Peyer's patch (tissue), 4 donors: ENCODE measurements around the gene PPFIA1. TPM values are rescaled to one million over a fixed set of nuclear protein-coding genes. Genes with fewer than 3 reads are reported as not detected.

Experiments
- DNase-seq, 3 donors: peaks; one replicate each; pipeline ENCODE4 v3.0.0-alpha.2; 2017 to 2019
- H3K27ac ChIP-seq, 4 donors: fragments of 200-600 bp; sonication (generic); one replicate each; pipeline ENCODE4 v1.5.1; 2016 to 2019
- H3K27me3 ChIP-seq, 2 donors: fragments of 200-600 bp; sonication (generic); one replicate each; pipeline ENCODE4 v1.5.1; 2019
- H3K36me3 ChIP-seq, 3 donors: fragments of 200-600 bp; sonication (generic); one replicate each; pipeline ENCODE4 v1.5.1; 2016 to 2019
- H3K4me1 ChIP-seq, 4 donors: fragments of 200-600 bp; sonication (generic); one replicate each; pipeline ENCODE4 v1.5.1; 2016 to 2019
- H3K4me3 ChIP-seq, 4 donors: fragments of 200-600 bp; sonication (generic); 1 replicate in 3 of 4; 2 replicates in 1 of 4; pipeline ENCODE4 v1.5.1; 2016 to 2019; ENCODE audit warnings: mild to moderate bottlenecking in 1 of 4
- H3K9me3 ChIP-seq, 4 donors: fragments of 200-600 bp; sonication (generic); one replicate each; pipeline ENCODE4 v1.5.1; 2016 to 2019; ENCODE audit warnings: mild to moderate bottlenecking in 1 of 4
- POLR2A ChIP-seq, 2 donors: fragments of 450-650 bp; IDR thresholded peaks; one replicate each; pipeline ENCODE4 v1.5.1; 2017; ENCODE audit warnings: antibody characterized with exemption in 2 of 2, mild to moderate bottlenecking in 2 of 2, moderate library complexity in 2 of 2
- total RNA-seq, 4 donors: library from RNA; depleted of rRNA; stranded (reverse); fragments of >200 nt; gene quantifications; one replicate each; pipeline ENCODE4 v1.1.0, GENCODE V29; 2016
- TF ChIP-seq, protein P1 (sequence below), 6 experiments: fragments of 450-650 bp in 4 of 6; fragments of 200-600 bp in 2 of 6; sonication (generic) in 1 of 6; IDR thresholded peaks; one replicate each; pipeline ENCODE4 v1.5.1; 2017 to 2019; ENCODE audit warnings: antibody characterized with exemption in 6 of 6, mild to moderate bottlenecking in 3 of 6, moderate library complexity in 1 of 6

PPFIA1 gene
- total RNA-seq, 4 donors from 2014 or later: 45.5 to 111 (median 71.4) TPM

DNA sequence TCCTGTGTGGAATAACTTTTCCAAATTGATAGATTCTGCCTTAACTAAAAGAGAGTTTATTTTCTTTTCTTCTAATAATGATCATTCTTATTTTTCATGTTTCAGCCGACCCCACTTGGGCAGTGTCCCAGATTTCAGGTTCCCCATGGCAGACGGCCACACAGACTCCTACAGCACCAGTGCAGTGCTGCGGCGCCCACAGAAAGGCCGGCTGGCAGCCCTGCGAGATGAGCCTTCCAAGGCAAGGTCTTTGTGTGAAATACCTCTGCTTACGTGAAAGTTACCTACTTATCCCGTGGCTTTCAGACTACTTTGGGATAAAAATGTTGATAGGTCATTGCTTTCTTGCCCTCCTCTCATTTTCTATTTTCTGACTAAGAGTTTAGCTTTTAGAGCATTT lies 68.6 kb downstream of the PPFIA1 start:
- TF ChIP-seq, protein P1, sequence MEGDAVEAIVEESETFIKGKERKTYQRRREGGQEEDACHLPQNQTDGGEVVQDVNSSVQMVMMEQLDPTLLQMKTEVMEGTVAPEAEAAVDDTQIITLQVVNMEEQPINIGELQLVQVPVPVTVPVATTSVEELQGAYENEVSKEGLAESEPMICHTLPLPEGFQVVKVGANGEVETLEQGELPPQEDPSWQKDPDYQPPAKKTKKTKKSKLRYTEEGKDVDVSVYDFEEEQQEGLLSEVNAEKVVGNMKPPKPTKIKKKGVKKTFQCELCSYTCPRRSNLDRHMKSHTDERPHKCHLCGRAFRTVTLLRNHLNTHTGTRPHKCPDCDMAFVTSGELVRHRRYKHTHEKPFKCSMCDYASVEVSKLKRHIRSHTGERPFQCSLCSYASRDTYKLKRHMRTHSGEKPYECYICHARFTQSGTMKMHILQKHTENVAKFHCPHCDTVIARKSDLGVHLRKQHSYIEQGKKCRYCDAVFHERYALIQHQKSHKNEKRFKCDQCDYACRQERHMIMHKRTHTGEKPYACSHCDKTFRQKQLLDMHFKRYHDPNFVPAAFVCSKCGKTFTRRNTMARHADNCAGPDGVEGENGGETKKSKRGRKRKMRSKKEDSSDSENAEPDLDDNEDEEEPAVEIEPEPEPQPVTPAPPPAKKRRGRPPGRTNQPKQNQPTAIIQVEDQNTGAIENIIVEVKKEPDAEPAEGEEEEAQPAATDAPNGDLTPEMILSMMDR (IDR thresholded peaks at IDR 0.05): no peak
- no peak for TF ChIP-seq POLR2A (IDR thresholded peaks at IDR 0.05)
- H3K27me3 ChIP-seq: no peaks in the 10 kb centered on the region
- H3K9me3 ChIP-seq: no peaks in the 10 kb centered on the region
- H3K4me1 ChIP-seq: no peaks in the 10 kb centered on the region
- H3K27ac ChIP-seq: no peak overlapping the region
- no peak overlapping the region for H3K4me3 ChIP-seq
- DNase-seq: no peak
- H3K36me3 ChIP-seq: peaks cover 0 to 89% (median 0%) of the 10 kb centered on the region in 3 donors

DNA sequence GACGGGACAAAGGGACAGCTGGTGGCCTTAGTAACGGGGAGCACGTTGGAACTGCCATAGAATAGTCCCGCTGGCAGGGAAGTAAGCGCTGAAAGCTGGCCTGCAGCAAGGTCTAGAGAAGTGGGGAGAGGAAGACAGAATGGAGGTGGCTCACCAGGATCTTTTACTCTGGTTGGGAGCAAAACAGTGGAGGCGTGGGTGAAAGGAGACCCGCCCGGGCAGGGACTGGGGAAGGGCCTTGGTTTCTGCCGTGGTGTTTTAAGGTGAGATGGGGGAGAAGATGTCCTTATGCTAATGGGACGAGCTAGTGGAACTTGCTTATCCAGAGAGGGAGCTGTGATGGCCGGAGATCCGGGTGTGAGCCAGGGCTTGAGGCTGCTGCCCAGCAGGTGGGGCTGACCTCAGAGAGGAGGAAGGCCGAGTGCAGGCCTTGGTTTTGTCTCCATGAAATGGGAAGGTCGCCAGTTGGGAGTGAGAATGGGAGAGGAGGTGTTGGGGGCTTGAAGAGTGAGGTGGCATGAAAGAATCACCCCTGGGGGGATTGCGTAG lies 71.5 kb downstream of the PPFIA1 start:
- no peak overlapping the region for H3K4me3 ChIP-seq
- TF ChIP-seq, protein P1 (IDR thresholded peaks at IDR 0.05): no peak
- no peak for TF ChIP-seq POLR2A (IDR thresholded peaks at IDR 0.05)
- H3K36me3 ChIP-seq: peaks cover 0 to 86% (median 0%) of the 10 kb centered on the region in 3 donors
- no peak for DNase-seq
- H3K4me1 ChIP-seq: no peaks in the 10 kb centered on the region
- H3K27ac ChIP-seq: no peak overlapping the region
- H3K9me3 ChIP-seq: no peaks in the 10 kb centered on the region
- H3K27me3 ChIP-seq: no peaks in the 10 kb centered on the region

DNA sequence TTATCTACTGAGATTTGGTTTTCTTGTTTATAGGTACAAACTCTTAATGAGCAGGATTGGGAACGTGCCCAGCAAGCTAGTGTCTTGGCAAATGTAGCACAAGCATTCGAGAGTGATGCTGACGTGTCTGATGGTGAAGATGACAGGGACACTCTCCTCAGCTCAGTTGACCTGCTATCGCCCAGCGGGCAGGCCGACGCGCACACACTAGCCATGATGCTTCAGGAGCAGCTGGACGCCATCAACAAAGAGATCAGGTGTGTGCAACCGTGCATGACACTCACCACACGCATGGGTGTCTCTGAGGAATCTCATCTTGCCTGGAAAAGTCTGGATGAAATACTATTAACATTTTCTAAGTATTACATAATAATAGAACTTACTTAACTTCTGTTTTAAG lies 73.1 kb downstream of the PPFIA1 start:
- Histone ChIP-seq H3K27ac (no peak overlapping the region), H3K9me3 (no peaks in the 10 kb centered on the region), H3K36me3 (peaks cover 0 to 86% (median 0%) of the 10 kb centered on the region in 3 donors), H3K4me1 (no peaks in the 10 kb centered on the region), H3K4me3 (no peak overlapping the region), H3K27me3 (no peaks in the 10 kb centered on the region)
- DNase-seq: no peak
- no peak for TF ChIP-seq POLR2A (IDR thresholded peaks at IDR 0.05)
- TF ChIP-seq, protein P1 (IDR thresholded peaks at IDR 0.05): no peak

DNA sequence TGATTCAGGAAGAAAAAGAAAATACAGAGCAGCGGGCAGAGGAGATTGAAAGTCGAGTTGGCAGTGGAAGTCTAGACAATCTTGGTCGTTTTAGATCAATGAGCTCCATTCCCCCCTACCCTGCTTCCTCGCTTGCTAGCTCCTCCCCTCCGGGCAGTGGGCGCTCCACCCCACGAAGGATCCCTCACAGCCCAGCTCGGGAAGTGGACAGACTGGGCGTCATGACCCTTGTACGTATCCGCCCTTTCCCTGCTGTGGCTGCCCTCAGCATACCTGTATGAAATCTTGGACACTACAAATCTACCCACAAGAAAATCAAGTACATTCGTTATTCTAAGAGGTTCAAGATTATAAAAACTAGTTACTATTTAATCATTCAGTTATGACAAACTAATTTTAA lies 77.7 kb downstream of the PPFIA1 start:
- Histone ChIP-seq H3K4me3 (no peak overlapping the region), H3K27me3 (no peaks in the 10 kb centered on the region), H3K27ac (no peak overlapping the region), H3K36me3 (peaks cover 0 to 73% (median 0%) of the 10 kb centered on the region in 3 donors), H3K9me3 (no peaks in the 10 kb centered on the region), H3K4me1 (no peaks in the 10 kb centered on the region)
- no peak for DNase-seq
- no peak for TF ChIP-seq POLR2A (IDR thresholded peaks at IDR 0.05)
- TF ChIP-seq, protein P1 (IDR thresholded peaks at IDR 0.05): no peak

DNA sequence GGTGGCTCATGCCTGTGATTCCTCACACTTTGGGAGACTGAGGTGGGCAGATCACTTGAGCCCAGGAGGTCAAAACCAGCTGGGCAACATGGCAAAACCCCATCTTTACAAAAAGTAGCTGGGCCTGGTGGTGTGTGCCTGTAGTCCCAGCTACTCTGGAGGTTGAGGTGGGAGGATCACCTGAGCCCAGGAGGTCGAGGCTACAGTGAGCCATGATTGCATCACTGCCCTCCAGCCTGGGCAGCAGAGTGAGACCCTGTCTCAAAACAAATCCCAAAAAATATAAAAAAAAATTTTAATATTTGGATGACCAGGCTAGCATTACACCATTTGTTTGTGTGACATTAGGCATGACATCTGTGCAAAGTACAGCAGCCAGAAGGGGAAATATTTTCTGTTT lies 78.1 kb downstream of the PPFIA1 start:
- Histone ChIP-seq H3K36me3 (peaks cover 0 to 69% (median 0%) of the 10 kb centered on the region in 3 donors), H3K4me1 (no peaks in the 10 kb centered on the region), H3K27me3 (no peaks in the 10 kb centered on the region), H3K27ac (no peak overlapping the region), H3K9me3 (no peaks in the 10 kb centered on the region), H3K4me3 (no peak overlapping the region)
- no peak for DNase-seq
- TF ChIP-seq, protein P1 (IDR thresholded peaks at IDR 0.05): no peak
- no peak for TF ChIP-seq POLR2A (IDR thresholded peaks at IDR 0.05)

DNA sequence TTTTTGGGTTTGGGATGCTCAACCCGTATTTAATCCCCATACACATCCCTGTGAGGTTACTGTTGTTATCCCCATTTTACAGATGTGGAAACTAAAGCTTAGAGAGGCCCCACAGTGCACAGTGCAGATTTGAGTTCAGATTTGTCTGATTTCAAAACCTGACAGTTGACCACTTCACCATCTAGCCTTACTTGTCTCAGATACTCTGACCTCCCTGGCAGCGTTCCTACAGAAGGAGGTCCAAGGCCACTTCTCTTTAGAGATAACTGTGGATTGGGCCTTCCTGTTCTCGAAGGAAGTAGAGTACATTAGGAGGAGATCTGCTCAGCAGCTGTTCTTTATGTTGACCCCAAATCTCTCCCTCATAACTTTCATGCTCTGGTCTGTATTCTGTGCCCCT lies 81.2 kb downstream of the PPFIA1 start:
- no peaks in the 10 kb centered on the region for H3K27me3 ChIP-seq
- H3K4me1 ChIP-seq: no peaks in the 10 kb centered on the region
- no peak overlapping the region for H3K27ac ChIP-seq
- DNase-seq: no peak
- H3K9me3 ChIP-seq: no peaks in the 10 kb centered on the region
- TF ChIP-seq, protein P1 (IDR thresholded peaks at IDR 0.05): no peak
- no peak for TF ChIP-seq POLR2A (IDR thresholded peaks at IDR 0.05)
- H3K4me3 ChIP-seq: no peak overlapping the region
- H3K36me3 ChIP-seq: peaks cover 0 to 71% (median 0%) of the 10 kb centered on the region in 3 donors
